ENCODE measurements around the gene EGFLAM.

GRCh38 chr5:38249301-38249700 lies 9.1 kb upstream of the EGFLAM start:
- TF ChIP-seq CTCF (IDR thresholded peaks at IDR 0.05) (no peak), EP300 (IDR thresholded peaks at IDR 0.05; ENCODE audit: low read depth) (no peak), POLR2A (IDR thresholded peaks at IDR 0.05) (no peak), POLR2AphosphoS5 (IDR thresholded peaks at IDR 0.05) (no peak)
